ENCODE data around the gene TTLL3. TPM values are rescaled to one million over a fixed set of nuclear protein-coding genes. Genes with fewer than 3 reads are reported as not detected.
"Not testable (repeated sequence)": the region's sequence is repeated elsewhere in the genome, so short reads cannot be mapped to it uniquely, and the experiment has no call there.

The TTLL3 gene
- total RNA-seq, 1 experiment from 2014 or later: 15.7 TPM

DNA sequence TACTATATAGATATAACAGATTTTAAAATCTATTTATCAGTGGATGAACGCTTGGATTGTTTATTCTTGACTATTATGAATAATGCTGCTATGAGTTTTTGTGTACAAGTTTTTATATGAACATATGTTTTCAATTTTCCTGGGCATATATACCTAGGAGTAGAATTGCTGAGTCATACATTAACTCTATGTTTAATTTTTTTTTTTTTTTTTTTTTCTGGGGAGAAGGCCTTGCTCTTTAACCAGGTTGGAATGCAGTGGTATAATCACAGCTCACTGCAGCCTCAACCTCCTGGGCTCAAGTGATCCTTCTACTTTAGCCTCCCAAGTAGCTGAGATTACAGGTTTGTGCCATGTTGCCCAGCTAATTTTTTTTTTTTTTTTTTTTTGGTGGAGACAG is 60.9 kb downstream of the TTLL3 start:
- Histone ChIP-seq H3K4me3 (ENCODE audit: low read depth in 2 of 2, low read length in 2 of 2) (no peak overlapping the region), H3K9me3 (ENCODE audit: control insufficient read depth, insufficient read depth, low read depth, low read length) (no peaks in the 10 kb centered on the region), H3K4me1 (ENCODE audit: control insufficient read depth, insufficient read depth, low read length) (no peaks in the 10 kb centered on the region), H3K27ac (ENCODE audit: low read length) (no peak overlapping the region), H3K27me3 (ENCODE audit: control insufficient read depth, insufficient read depth, low read length) (no peaks in the 10 kb centered on the region), H3K36me3 (ENCODE audit: control insufficient read depth, insufficient read depth, low read length) (no peaks in the 10 kb centered on the region)
- no peak for TF ChIP-seq SIN3A (IDR thresholded peaks at IDR 0.05; ENCODE audit: borderline replicate concordance, insufficient read depth, low read depth, low read length)
- TF ChIP-seq POLR2AphosphoS5 (IDR thresholded peaks at IDR 0.05; ENCODE audit: low read depth, low read length): no peak
- TF ChIP-seq, protein P1, sequence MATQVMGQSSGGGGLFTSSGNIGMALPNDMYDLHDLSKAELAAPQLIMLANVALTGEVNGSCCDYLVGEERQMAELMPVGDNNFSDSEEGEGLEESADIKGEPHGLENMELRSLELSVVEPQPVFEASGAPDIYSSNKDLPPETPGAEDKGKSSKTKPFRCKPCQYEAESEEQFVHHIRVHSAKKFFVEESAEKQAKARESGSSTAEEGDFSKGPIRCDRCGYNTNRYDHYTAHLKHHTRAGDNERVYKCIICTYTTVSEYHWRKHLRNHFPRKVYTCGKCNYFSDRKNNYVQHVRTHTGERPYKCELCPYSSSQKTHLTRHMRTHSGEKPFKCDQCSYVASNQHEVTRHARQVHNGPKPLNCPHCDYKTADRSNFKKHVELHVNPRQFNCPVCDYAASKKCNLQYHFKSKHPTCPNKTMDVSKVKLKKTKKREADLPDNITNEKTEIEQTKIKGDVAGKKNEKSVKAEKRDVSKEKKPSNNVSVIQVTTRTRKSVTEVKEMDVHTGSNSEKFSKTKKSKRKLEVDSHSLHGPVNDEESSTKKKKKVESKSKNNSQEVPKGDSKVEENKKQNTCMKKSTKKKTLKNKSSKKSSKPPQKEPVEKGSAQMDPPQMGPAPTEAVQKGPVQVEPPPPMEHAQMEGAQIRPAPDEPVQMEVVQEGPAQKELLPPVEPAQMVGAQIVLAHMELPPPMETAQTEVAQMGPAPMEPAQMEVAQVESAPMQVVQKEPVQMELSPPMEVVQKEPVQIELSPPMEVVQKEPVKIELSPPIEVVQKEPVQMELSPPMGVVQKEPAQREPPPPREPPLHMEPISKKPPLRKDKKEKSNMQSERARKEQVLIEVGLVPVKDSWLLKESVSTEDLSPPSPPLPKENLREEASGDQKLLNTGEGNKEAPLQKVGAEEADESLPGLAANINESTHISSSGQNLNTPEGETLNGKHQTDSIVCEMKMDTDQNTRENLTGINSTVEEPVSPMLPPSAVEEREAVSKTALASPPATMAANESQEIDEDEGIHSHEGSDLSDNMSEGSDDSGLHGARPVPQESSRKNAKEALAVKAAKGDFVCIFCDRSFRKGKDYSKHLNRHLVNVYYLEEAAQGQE (IDR thresholded peaks at IDR 0.05; ENCODE audit: insufficient read depth in 1 of 2, low read depth in 2 of 2, low read length in 1 of 2): no peak
- TF ChIP-seq, protein P2, sequence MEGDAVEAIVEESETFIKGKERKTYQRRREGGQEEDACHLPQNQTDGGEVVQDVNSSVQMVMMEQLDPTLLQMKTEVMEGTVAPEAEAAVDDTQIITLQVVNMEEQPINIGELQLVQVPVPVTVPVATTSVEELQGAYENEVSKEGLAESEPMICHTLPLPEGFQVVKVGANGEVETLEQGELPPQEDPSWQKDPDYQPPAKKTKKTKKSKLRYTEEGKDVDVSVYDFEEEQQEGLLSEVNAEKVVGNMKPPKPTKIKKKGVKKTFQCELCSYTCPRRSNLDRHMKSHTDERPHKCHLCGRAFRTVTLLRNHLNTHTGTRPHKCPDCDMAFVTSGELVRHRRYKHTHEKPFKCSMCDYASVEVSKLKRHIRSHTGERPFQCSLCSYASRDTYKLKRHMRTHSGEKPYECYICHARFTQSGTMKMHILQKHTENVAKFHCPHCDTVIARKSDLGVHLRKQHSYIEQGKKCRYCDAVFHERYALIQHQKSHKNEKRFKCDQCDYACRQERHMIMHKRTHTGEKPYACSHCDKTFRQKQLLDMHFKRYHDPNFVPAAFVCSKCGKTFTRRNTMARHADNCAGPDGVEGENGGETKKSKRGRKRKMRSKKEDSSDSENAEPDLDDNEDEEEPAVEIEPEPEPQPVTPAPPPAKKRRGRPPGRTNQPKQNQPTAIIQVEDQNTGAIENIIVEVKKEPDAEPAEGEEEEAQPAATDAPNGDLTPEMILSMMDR (IDR thresholded peaks at IDR 0.05): no peak
- no peak for TF ChIP-seq TCF7L2 (IDR thresholded peaks at IDR 0.05; ENCODE audit: low read depth, low read length)
- ChIA-PET POLR2A (interaction anchor here (0.6 to 0.7 kb wide), 2 partner anchors 76 to 122 kb away, joined by 5 to 16 read pairs; no protein-coding TSS in a partner anchor), CTCF (interaction anchor here (0.7 kb wide), 1 partner anchor 18 kb away, joined by 9 read pairs; no protein-coding TSS in a partner anchor)
- no TSS peak for BruUV-seq (replicated peaks)
- in situ Hi-C loops (cut with HindIII; ENCODE audit: low pct_unique_long_range_greater_than_20kb, low sequenced_read_pairs) (no loop called here), intact Hi-C loops (cut with micrococcal nuclease; ENCODE audit: unreplicated experiment) (no loop called here)
- DNase-seq (ENCODE audit: low read depth, low spot score) (no peak), ATAC-seq (no peak)

DNA sequence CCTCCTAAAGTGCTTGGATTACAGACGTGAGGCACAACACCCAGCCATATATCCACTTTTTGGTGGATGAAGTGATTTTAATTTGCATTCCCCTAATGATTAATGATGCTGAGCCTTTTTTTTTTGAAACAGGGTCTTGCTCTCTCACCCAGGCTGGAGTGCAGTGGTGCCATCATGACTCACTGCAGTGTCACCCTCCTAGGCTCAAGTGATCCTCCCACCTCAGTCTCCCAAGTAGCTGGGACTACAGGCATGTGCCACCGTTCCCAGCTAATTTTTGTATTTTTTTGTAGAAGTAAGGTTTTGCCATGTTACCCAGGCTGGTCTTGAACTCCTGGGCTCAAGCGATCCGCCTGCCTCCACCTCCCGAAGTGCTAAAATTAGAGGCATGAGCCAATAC is 62.0 kb downstream of the TTLL3 start:
- H3K9me3 ChIP-seq (ENCODE audit: control insufficient read depth, insufficient read depth, low read depth, low read length); DNase-seq (ENCODE audit: low read depth, low spot score); intact Hi-C loops (cut with micrococcal nuclease; ENCODE audit: unreplicated experiment); H3K4me3 ChIP-seq (ENCODE audit: low read depth in 2 of 2, low read length in 2 of 2); H3K27me3 ChIP-seq (ENCODE audit: control insufficient read depth, insufficient read depth, low read length); BruUV-seq (replicated peaks); H3K36me3 ChIP-seq (ENCODE audit: control insufficient read depth, insufficient read depth, low read length); POLR2A ChIA-PET; H3K27ac ChIP-seq (ENCODE audit: low read length); in situ Hi-C loops (cut with HindIII; ENCODE audit: low pct_unique_long_range_greater_than_20kb, low sequenced_read_pairs); H3K4me1 ChIP-seq (ENCODE audit: control insufficient read depth, insufficient read depth, low read length); CTCF ChIA-PET; ATAC-seq: not testable (repeated sequence)

DNA sequence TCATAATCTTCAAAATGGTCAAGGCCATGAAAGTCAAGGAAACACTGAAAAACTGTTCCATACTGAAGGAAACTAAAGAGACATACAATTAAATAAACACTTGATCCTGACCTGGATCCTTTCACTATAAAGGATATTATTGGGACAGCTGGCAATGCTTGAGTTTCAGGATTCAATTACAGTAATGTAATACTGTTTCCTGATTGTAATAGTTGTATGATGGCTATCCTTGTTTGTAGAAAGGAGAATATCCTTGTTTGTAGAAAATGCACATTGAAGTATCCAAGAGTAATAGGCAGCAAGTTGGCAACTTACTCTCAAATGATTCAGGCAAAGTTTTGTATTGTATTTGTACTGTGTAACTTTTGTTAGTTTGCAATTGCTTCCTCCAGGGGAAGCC is 65.4 kb downstream of the TTLL3 start:
- ATAC-seq (no peak), DNase-seq (ENCODE audit: low read depth, low spot score) (no peak)
- CTCF ChIA-PET: no interaction called here
- Histone ChIP-seq H3K4me3 (ENCODE audit: low read depth in 2 of 2, low read length in 2 of 2) (no peak overlapping the region), H3K27ac (ENCODE audit: low read length) (no peak overlapping the region), H3K36me3 (ENCODE audit: control insufficient read depth, insufficient read depth, low read length) (no peaks in the 10 kb centered on the region), H3K4me1 (ENCODE audit: control insufficient read depth, insufficient read depth, low read length) (no peaks in the 10 kb centered on the region), H3K27me3 (ENCODE audit: control insufficient read depth, insufficient read depth, low read length) (no peaks in the 10 kb centered on the region), H3K9me3 (ENCODE audit: control insufficient read depth, insufficient read depth, low read depth, low read length) (no peaks in the 10 kb centered on the region)
- TF ChIP-seq SIN3A (IDR thresholded peaks at IDR 0.05; ENCODE audit: borderline replicate concordance, insufficient read depth, low read depth, low read length): no peak
- TF ChIP-seq, protein P1 (IDR thresholded peaks at IDR 0.05; ENCODE audit: insufficient read depth in 1 of 2, low read depth in 2 of 2, low read length in 1 of 2): no peak
- TF ChIP-seq, protein P2 (IDR thresholded peaks at IDR 0.05): no peak
- no peak for TF ChIP-seq TCF7L2 (IDR thresholded peaks at IDR 0.05; ENCODE audit: low read depth, low read length)
- TF ChIP-seq POLR2AphosphoS5 (IDR thresholded peaks at IDR 0.05; ENCODE audit: low read depth, low read length): no peak
- intact Hi-C loops (cut with micrococcal nuclease; ENCODE audit: unreplicated experiment) (no loop called here), in situ Hi-C loops (cut with HindIII; ENCODE audit: low pct_unique_long_range_greater_than_20kb, low sequenced_read_pairs) (no loop called here)
- POLR2A ChIA-PET: interaction anchor here (0.6 to 0.8 kb wide), 2 partner anchors 96 to 142 kb away, joined by 3 read pairs; no protein-coding TSS in a partner anchor
- BruUV-seq (replicated peaks): no TSS peak

DNA sequence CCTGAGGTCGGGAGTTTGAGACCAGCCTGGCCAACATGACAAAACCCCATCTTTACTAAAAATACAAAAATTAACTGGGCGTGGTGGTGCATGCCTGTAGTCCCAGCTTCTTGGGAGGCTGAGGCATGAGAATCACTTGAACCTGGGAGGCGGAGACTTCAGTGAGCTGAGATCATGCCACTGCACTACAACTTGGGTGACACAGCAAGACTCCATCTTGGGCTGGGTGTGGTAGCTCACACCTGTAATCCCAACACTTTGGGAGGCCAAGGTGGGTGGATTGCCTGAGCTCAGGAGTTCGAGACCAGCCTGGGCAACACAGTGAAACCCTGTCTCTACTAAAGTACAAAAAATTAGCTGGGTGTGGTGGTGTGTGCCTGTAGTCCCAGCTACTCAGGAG is 66.2 kb downstream of the TTLL3 start:
- ATAC-seq; BruUV-seq (replicated peaks); H3K27me3 ChIP-seq (ENCODE audit: control insufficient read depth, insufficient read depth, low read length); H3K4me3 ChIP-seq (ENCODE audit: low read depth in 2 of 2, low read length in 2 of 2); H3K4me1 ChIP-seq (ENCODE audit: control insufficient read depth, insufficient read depth, low read length); H3K9me3 ChIP-seq (ENCODE audit: control insufficient read depth, insufficient read depth, low read depth, low read length); H3K27ac ChIP-seq (ENCODE audit: low read length); CTCF ChIA-PET; H3K36me3 ChIP-seq (ENCODE audit: control insufficient read depth, insufficient read depth, low read length); in situ Hi-C loops (cut with HindIII; ENCODE audit: low pct_unique_long_range_greater_than_20kb, low sequenced_read_pairs); intact Hi-C loops (cut with micrococcal nuclease; ENCODE audit: unreplicated experiment); POLR2A ChIA-PET; DNase-seq (ENCODE audit: low read depth, low spot score): not testable (repeated sequence)
